ENCODE measurements around the gene GHR. TPM values are rescaled to one million over a fixed set of nuclear protein-coding genes. Genes with fewer than 3 reads are reported as not detected.

Gene GHR
- polyA plus RNA-seq, 1 donor (not counting 4 experiments of a cell fraction or from before 2014, with no cell fraction given): 1.8 TPM

DNA sequence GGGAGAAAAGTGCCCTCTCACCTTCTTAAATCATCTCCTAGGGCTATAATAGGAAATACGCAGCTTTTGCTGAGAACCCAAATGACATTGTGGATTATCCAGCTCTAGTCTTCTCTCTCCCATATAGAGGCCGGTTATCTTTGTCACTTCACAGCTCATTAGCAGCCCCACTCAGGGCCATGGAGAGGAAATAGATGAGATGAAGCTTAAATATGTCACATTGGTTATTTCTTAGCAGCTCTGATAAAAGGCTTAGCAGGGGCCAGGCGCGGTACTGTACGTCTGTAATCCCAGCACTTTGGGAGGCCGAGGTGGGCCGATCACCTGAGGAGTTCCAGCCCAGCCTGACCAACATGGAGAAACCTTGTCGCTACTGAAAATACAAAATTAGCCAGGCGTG is 90.0 kb downstream of the GHR start:
- no peaks in the 10 kb centered on the region for H3K36me3 ChIP-seq (ENCODE audit: control insufficient read depth in 2 of 2, extremely low read depth in 1 of 2, insufficient read depth in 2 of 2, low read length in 2 of 2)
- no peak for DNase-seq (ENCODE audit: low read depth, low spot score)
- H3K27me3 ChIP-seq (ENCODE audit: control insufficient read depth, extremely low read depth, insufficient read depth, low read length): no peaks in the 10 kb centered on the region
- H3K9me1 ChIP-seq (ENCODE audit: control insufficient read depth, extremely low read depth, insufficient read depth, low read length): no peaks in the 10 kb centered on the region
- H3K4me1 ChIP-seq (ENCODE audit: control insufficient read depth, extremely low read depth, insufficient read depth, low read length): no peaks in the 10 kb centered on the region
- dilution Hi-C loops (cut with MboI; ENCODE audit: extremely low pct_ligation_motif_present, low sequenced_read_pairs): no loop called here
- no peaks in the 10 kb centered on the region for H3K79me2 ChIP-seq (ENCODE audit: control insufficient read depth, insufficient read depth, low read length)
- no peak overlapping the region for H3K9ac ChIP-seq (ENCODE audit: control insufficient read depth, extremely low read depth, insufficient read depth, low read length)
- no peak overlapping the region for H3K4me3 ChIP-seq (ENCODE audit: control insufficient read depth in 2 of 3, extremely low read depth in 1 of 3, insufficient read depth in 2 of 3, low read depth in 1 of 3, low read length in 3 of 3)
- no peaks in the 10 kb centered on the region for H4K20me1 ChIP-seq (ENCODE audit: control insufficient read depth, extremely low read depth, insufficient read depth, low read length)
- TF ChIP-seq, protein P1, sequence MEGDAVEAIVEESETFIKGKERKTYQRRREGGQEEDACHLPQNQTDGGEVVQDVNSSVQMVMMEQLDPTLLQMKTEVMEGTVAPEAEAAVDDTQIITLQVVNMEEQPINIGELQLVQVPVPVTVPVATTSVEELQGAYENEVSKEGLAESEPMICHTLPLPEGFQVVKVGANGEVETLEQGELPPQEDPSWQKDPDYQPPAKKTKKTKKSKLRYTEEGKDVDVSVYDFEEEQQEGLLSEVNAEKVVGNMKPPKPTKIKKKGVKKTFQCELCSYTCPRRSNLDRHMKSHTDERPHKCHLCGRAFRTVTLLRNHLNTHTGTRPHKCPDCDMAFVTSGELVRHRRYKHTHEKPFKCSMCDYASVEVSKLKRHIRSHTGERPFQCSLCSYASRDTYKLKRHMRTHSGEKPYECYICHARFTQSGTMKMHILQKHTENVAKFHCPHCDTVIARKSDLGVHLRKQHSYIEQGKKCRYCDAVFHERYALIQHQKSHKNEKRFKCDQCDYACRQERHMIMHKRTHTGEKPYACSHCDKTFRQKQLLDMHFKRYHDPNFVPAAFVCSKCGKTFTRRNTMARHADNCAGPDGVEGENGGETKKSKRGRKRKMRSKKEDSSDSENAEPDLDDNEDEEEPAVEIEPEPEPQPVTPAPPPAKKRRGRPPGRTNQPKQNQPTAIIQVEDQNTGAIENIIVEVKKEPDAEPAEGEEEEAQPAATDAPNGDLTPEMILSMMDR (optimal IDR thresholded peaks at IDR 0.05 in 1 of 3, IDR thresholded peaks at IDR 0.05 in 1 of 3, conservative IDR thresholded peaks at IDR 0.05 in 1 of 3; ENCODE audit: extremely low read depth in 1 of 3, insufficient read depth in 2 of 3, low read length in 3 of 3): no peak
- TF ChIP-seq EZH2 (IDR thresholded peaks at IDR 0.05; ENCODE audit: low read length): no peak
- no peak for FAIRE-seq
- no peak overlapping the region for H3K4me2 ChIP-seq (ENCODE audit: control insufficient read depth, extremely low read depth, insufficient read depth, low read depth, low read length)
- no peak overlapping the region for H2AFZ ChIP-seq (ENCODE audit: control insufficient read depth, low read length)
- no peaks in the 10 kb centered on the region for H3K9me3 ChIP-seq (ENCODE audit: control insufficient read depth, low read depth, low read length)
- no peak overlapping the region for H3K27ac ChIP-seq (ENCODE audit: control insufficient read depth, insufficient read depth, low read length)

DNA sequence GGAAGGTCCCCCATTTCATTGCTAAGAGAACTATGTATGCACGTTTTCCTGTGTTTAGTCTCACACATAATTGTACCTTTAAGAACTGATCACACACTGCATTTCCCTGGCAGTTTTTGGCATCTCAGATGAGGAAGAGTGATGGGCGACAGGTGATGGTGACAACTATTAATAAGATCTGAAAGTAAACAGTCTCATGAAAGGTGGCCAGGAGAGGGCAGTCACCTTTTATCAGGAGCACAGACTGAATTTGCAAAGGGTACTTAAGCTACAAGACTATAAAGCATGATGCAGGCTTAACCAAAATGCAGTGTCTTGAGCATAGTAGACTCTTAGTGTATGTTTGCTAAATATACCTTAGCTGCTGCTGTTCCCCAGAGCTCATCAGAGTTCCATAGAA is 91.5 kb downstream of the GHR start:
- H2AFZ ChIP-seq (ENCODE audit: control insufficient read depth, low read length): no peak overlapping the region
- no peaks in the 10 kb centered on the region for H4K20me1 ChIP-seq (ENCODE audit: control insufficient read depth, extremely low read depth, insufficient read depth, low read length)
- H3K9me3 ChIP-seq (ENCODE audit: control insufficient read depth, low read depth, low read length): no peaks in the 10 kb centered on the region
- H3K27me3 ChIP-seq (ENCODE audit: control insufficient read depth, extremely low read depth, insufficient read depth, low read length): no peaks in the 10 kb centered on the region
- no peak overlapping the region for H3K27ac ChIP-seq (ENCODE audit: control insufficient read depth, insufficient read depth, low read length)
- H3K9me1 ChIP-seq (ENCODE audit: control insufficient read depth, extremely low read depth, insufficient read depth, low read length): no peaks in the 10 kb centered on the region
- no peaks in the 10 kb centered on the region for H3K79me2 ChIP-seq (ENCODE audit: control insufficient read depth, insufficient read depth, low read length)
- dilution Hi-C loops (cut with MboI; ENCODE audit: extremely low pct_ligation_motif_present, low sequenced_read_pairs): no loop called here
- FAIRE-seq (peak; percentile 57), DNase-seq (ENCODE audit: low read depth, low spot score) (no peak)
- H3K9ac ChIP-seq (ENCODE audit: control insufficient read depth, extremely low read depth, insufficient read depth, low read length): no peak overlapping the region
- H3K4me3 ChIP-seq (ENCODE audit: control insufficient read depth in 2 of 3, extremely low read depth in 1 of 3, insufficient read depth in 2 of 3, low read depth in 1 of 3, low read length in 3 of 3): no peak overlapping the region
- H3K4me1 ChIP-seq (ENCODE audit: control insufficient read depth, extremely low read depth, insufficient read depth, low read length): no peaks in the 10 kb centered on the region
- TF ChIP-seq, protein P1 (optimal IDR thresholded peaks at IDR 0.05 in 1 of 3, IDR thresholded peaks at IDR 0.05 in 1 of 3, conservative IDR thresholded peaks at IDR 0.05 in 1 of 3; ENCODE audit: extremely low read depth in 1 of 3, insufficient read depth in 2 of 3, low read length in 3 of 3): peak; percentile 23 to 47 (median 28)
- TF ChIP-seq EZH2 (IDR thresholded peaks at IDR 0.05; ENCODE audit: low read length): no peak
- no peaks in the 10 kb centered on the region for H3K36me3 ChIP-seq (ENCODE audit: control insufficient read depth in 2 of 2, extremely low read depth in 1 of 2, insufficient read depth in 2 of 2, low read length in 2 of 2)
- no peak overlapping the region for H3K4me2 ChIP-seq (ENCODE audit: control insufficient read depth, extremely low read depth, insufficient read depth, low read depth, low read length)
